WI38 (cell line): ENCODE measurements around the gene CENPP.

Experiments
- H3K4me3 ChIP-seq: 2 replicates; pipeline ENCODE4 v1.5.1; 2011; ENCODE audit warnings: low read depth, mild to moderate bottlenecking, control low read depth, low read length
- CTCF ChIP-seq: IDR thresholded peaks from 2 replicates; pipeline ENCODE4 v1.5.1; 2012; ENCODE audit warnings: low read depth, mild to moderate bottlenecking, control low read depth, low read length

CENPP gene

GRCh38 chr9:92535940-92536850 lies 210.4 kb downstream of the CENPP start, which contains the start of gene ECM2:
TSS of gene ECM2 (minus strand) at chr9:92535990. CDS start at chr9:92522866, 13,124 bp downstream.
- peak within 1 kb of the TSS; percentile 46 for H3K4me3 ChIP-seq
- no peak for TF ChIP-seq CTCF

- H3K4me3 ChIP-seq: no peak overlapping the region
- no peak for TF ChIP-seq CTCF
These were observed 212.8 kb downstream of the CENPP start for GRCh38 chr9:92538541-92538940.

- TF ChIP-seq CTCF: no peak
- H3K4me3 ChIP-seq: no peak overlapping the region
These were observed 218.2 kb downstream of the CENPP start for GRCh38 chr9:92543972-92544371.

- TF ChIP-seq CTCF: no peak
These were observed 219.3 kb downstream of the CENPP start for GRCh38 chr9:92545002-92545510.

GRCh38 chr9:92547356-92547755 lies 221.6 kb downstream of the CENPP start:
- no peak for TF ChIP-seq CTCF
- no peak overlapping the region for H3K4me3 ChIP-seq

More at GRCh38 chr9:92545002-92545510, 219.3 kb downstream of the CENPP start:
- no peak overlapping the region for H3K4me3 ChIP-seq

GRCh38 chr9:92550765-92551164 lies 225.0 kb downstream of the CENPP start:
- no peak overlapping the region for H3K4me3 ChIP-seq
- no peak for TF ChIP-seq CTCF
